HG02884 (cell line): ENCODE results near the gene WNT3A.
"Not testable (repeated sequence)": the region's sequence is repeated elsewhere in the genome, so short reads cannot be mapped to it uniquely, and the experiment has no call there.

Experiments used
- ATAC-seq: cut with Tn5 transposase; IDR thresholded peaks from one replicate; pipeline ENCODE4 v1.9.1; 2021; ENCODE audit warnings: mild to moderate bottlenecking, moderate library complexity; ENCODE audit not compliant: unreplicated experiment

Gene WNT3A

DNA sequence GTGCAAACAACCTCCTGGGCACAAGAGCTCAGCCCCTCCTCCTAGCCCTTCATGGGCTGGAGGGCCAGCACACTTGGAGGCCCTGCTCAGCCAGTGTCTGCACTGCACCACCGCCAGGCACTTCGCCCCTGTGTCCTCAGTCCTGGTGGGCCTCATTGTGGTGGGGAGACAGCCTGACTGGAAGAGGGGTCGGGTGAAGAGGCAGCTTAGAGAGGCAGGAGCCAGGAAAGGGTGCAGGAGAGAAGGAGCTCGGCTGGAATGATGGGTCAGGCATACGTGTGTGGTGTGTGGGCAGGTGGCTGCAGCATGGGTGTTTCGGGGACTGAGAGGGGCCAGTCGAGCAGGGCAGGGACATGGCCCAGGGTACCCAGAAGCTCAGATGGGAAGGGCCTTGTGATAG is 4.1 kb downstream of the WNT3A start:
- ATAC-seq = no peak

DNA sequence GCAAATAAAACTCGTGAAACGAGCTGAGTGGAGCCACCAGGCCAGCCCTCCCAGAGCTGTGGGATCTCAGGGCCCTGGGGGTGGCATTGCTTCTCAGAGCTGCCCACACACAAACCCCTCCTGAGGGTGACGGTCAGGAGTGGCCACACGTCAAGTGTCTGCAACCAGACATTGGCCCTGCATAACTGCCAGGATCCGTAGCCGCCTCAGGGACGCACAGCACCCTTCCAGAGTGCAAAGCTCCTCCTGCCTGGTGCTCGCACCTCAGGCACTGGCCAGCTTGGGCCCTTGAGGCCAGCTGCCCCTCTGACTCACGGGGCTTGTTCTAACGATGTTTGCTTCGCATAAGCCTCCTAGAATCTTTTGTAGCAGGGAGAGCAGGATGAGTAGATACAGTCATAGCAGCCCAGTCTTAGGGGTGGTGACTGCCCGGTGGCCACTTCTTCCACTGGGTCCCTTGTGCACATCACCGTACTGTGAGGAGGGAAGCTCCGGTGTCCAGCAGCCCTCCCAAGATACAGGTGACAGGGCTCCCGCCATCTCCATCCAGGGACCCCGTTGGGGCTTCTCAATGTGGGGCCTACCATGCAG is 5.0 kb downstream of the WNT3A start:
- ATAC-seq = no peak

DNA sequence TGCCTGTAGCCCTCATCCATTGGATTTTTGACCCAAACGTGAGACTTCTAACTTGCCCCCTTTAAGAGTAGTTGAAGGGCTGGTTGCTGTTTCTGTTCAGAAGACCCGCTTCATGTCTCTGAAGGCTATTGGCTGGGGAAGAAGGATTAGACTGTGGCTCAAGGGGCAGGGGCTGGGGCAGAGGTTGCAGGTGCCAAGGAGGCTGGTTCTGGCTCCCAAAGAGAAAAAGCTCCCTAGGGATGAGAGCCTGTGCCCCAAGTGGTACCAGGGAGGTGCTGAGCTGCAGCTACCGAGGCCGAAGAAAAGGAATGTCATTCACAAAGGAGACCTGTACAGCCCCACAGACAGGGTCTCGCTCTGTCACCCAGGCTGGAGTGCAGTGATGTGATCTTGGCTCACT is 5.8 kb downstream of the WNT3A start:
- ATAC-seq = no peak

GRCh38 chr1:228013131-228013934 is 6.5 kb downstream of the WNT3A start:
- no peak for ATAC-seq

GRCh38 chr1:228013935-228014930 is 7.4 kb downstream of the WNT3A start:
- ATAC-seq = no peak

DNA sequence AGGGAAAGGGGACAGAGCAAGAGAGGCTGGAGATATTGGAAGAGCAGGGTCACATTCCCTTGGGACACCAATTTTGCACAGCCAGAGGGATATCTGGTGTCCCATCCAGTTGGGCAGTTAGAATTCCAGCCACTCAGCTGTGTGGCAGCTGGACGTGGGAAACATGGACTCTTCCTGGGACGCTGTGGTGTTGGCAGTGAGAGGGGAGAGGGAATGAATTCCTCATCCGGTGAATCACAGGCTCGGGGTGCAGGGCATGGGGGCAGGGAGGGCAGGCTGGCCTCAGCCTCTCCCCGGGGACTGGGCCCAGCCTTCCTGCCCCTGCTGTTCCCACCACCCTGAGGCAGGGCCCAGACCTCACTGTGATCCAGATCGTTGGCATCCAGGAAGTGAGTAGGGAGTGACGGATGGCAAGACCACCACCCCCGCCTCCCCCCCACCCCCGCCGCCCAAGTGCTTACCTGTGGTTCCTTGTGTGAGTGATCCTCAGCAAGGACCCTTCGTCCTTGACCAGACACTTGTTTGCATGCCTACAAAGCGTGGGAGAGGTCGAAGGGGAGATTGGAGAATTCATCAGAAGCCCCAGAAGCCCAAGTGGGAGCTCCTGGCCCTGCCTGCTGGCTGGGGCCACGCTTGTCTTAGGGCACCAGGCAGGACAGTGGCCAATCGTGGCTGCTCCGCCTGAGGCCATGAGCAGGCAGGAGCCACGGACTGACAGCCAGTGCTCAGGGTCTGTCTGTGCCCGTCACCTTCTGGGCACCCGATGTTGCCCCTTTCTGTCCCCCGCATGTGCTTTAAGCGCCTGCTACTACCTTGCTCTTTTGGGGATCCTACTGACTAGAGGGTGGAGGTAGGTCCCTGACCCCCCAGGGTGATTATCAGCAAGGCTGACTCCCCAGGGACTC is 8.7 kb downstream of the WNT3A start:
- no peak for ATAC-seq

- ATAC-seq = no peak
These were observed 9.3 kb downstream of the WNT3A start for GRCh38 chr1:228016181-228016510.

DNA sequence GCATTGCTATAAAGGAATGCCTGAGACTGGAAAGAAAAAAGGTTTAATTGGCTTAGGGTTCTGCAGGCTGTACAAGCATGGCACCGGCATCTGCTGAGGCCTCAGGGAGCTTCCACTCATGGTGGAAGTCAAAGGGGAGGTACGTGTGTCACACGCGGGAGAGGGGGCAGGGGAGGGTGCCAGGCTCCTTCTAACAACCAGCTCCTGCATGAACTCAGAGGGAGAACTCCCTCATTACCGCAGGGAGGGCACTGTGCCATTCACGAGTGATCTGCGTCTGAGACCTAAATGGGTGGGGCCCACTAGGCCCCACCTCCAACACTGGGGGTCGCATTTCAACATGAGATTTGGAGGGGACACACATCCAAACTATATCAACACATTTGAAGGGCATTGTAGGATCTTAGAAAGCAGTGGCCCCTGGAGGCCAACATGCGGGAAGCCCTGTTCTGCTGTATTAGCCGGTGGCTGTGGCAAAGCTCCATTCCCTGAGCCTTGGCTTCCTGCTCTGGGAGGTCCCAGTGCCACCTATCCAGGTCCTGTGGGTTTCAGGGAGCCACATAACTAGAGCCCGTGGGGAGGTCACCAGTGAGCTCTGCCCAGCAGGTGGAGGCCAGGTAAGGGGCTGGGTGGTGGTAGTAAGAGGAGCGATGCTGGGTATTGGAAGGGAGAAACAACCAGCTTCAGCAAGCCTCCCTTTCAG is 10.0 kb downstream of the WNT3A start:
- no peak for ATAC-seq

- ATAC-seq = no peak
These were observed 10.7 kb downstream of the WNT3A start for GRCh38 chr1:228017356-228018124.

GRCh38 chr1:228018125-228018398 is 11.3 kb downstream of the WNT3A start:
- ATAC-seq = no peak

GRCh38 chr1:228018961-228019721 is 12.3 kb downstream of the WNT3A start:
- ATAC-seq = no peak

- not testable (repeated sequence) for ATAC-seq
These were observed 12.9 kb downstream of the WNT3A start for GRCh38 chr1:228019722-228020083.

DNA sequence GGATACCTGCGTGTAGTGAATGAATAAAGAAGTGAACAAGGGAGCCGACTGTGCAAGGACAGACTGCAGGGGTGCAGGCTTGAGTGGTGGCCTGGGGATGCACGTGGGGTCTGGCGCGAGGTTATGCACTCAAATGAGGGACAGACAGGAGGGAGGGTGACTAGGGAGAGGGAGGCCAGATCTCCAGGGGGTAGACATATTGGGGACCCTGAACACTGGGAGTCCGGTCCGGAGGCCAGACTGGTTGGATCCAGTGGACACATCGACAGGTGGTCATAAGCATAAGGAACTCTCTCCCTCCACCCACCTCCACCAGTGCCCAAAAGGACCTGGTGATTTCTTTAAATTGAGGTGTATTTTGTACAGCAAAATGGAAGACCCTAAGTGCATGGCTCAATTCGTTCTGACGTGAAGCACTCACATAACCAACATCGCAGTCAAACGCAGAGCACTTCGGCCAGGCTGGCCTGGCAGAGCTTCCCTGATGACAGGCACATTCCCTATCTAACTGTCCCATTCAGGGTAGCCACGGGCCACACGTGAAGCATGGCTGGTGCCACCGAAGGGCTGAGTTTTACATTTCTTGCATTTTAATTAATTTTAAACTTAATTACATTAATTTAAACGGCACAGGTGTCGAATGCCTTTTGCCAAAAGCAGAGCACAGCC is 14.0 kb downstream of the WNT3A start:
- no peak for ATAC-seq

GRCh38 chr1:228021355-228022030 is 14.7 kb downstream of the WNT3A start:
- no peak for ATAC-seq

GRCh38 chr1:228022571-228023293 is 15.9 kb downstream of the WNT3A start:
- ATAC-seq = no peak

- no peak for ATAC-seq
These were observed 16.5 kb downstream of the WNT3A start for GRCh38 chr1:228023294-228023639.

DNA sequence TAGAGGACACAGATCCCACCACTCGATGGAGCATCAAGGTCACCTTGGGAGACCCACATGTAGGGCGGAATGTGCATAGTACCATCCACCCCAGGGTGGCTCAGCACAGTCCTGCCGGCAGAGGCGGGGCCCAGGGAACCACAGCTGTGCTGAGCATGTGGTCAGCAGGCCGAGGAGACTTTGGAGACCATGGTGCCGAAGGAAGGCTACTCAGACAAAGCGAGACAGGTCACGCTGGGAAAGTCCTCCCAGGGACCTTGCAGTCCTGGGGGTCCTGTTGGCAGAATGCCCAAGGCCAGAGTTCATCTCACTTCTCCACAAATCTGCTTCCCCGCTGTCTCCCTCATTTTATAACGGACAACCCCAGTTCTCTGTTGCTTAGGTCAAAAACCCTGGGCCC is 22.5 kb downstream of the WNT3A start:
- ATAC-seq = no peak
